ENCODE data around the gene PRG2.

The PRG2 gene

DNA sequence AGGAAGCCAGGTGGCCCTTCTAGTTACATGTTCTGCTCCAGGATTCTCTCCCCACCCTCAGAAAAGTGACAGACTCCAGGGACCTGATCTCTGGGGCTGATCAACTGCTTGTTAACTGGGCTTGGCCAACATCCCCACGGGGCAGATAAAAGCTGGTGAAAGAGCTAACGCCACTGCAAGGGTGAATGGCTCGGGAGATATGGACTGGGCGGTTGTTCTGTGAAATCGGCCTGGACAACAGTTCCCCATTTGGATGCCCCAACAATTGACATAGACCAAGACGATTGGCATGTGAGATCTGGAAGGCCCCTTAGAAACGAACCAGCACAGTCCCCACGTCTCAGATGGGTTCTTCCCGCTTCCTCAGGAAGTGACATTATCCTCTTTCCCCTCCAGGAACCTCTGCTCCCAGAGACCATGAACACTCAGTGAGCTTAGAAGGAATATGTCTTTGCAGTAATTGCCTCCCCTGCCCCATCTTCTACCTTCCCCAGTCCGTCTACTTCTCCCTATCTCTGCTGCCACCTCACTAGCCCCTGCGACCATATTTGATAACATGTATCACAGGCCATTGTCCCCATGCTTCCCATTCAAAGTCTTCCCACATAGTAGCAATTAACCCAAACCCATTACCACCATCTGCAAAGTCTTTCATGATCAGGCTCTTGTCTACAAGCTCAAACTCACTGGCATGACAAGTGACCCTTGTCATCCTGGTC is 5.6 kb upstream of the PRG2 start:
- DNase-seq, result no peak

DNA sequence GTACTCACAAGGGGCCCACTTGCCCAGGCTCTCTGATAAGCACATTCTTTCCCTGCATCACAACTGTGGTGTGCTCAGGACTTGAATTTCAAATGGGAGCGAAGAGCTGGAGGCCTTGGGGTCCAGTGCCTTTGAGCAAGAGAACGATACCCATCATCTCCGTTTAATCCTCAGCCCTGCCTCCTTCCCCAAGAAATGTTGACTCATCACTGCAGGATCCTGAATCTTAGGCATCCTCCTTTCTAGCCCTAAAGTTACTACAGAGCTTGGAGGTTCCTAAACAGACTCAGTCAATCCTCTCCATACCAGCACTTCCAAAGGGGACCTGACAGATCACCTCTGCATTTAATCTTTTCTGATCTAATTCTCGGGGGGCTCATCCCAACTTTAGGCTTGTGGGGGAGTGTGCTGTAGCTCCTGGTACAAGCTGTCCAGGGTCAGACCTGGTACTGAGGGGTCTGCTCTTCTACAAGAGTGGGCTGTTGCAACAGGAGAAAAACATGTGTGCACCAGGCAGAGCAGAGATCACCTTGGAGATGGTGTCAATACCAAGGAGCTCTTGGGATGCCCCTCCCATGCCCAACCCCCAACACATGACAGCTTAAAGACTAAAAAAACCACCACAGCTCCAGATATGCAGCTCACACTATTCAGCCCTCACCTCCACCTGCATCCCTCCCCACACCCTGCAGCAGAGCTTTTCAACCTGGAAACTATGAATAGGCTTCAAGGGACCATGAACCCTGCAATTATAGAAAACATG is 3.9 kb upstream of the PRG2 start:
- no peak for DNase-seq

DNA sequence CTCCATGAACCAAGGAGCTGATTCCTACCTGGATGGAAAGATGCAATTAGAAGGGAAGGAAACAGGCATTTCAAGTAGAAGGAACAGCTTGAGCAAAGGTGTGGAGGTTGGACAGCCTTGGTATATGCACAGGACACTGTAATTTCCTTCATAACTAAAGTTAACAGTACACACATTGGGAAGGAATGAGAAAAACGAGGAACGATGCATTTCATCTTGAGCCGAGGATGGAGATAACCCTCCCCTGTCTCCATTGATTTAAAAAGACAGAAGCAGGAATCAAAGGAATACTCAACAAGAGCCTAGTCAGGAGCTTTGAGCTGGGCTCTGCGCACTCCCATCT is 2.3 kb upstream of the PRG2 start:
- DNase-seq, result no peak

DNA sequence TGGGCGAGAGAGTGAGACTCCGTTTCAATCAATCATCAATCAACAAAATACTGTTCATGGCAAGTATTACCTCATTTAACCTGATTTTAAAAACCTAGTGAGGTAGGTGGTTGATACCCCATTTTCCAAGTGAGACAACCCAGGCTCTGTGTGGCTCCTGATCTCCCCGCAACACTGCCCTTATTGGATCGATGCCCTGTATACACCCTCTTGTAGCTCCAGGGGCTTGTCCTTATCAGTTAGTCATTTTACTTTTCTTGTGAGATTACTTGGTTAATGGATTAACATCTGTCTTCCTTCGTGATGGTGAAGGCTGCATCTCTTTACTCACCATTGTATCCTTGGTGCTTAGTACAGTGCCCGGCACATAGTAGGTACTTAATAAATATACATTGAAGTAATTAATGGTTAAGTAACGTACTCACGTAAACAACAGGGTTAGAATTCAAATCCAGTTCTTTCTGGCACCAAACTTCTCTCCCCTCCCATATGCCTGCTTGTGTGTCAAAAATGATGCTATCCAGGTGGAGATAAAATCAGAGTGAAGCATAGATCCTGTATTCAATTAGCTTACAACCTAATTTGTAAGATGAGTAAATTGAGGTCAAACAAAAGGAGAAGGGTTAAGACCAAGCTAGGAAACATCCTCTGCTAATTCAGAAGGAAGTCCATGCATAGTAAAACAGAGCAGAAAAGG is 1.8 kb upstream of the PRG2 start:
- no peak for DNase-seq

DNA sequence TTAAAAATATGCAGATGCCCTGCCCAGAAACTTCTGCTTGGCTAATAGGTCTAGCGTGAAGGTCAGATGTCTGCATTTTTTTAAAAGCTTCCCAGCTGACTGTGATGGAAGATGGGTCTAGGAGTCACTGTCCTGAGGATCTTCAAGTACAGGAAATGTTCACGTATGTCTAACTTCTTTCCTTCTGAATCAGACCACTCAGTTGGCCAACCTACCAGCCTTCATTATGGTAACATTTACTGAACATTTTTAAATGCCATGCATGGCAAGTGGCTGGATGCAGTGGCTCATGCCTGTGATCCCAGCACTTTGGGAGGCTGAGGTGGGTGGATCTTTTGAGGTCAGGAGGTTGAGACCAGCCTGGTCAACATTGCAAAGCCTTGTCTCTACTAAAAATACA is 1.1 kb upstream of the PRG2 start:
- no peak for DNase-seq

DNA sequence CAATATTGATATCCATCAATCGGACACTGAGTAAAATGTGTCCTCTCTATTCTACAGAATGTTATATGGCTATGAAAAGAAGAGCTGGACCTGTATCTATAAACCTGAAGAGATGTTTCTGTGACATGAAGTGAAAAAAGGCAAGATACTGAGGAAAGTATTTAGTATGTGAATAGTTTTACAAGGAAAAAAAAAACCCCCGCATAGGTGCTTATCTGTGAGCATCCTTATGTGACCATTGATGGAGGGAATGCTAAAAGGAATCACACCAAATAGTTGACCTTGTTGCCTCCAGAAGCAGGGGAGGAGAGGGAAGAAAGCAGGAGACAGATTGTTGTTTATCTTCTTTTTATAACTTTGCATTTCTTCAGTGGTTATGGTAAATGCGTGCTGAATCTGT is 661 bp upstream of the PRG2 start:
- DNase-seq, result no peak

DNA sequence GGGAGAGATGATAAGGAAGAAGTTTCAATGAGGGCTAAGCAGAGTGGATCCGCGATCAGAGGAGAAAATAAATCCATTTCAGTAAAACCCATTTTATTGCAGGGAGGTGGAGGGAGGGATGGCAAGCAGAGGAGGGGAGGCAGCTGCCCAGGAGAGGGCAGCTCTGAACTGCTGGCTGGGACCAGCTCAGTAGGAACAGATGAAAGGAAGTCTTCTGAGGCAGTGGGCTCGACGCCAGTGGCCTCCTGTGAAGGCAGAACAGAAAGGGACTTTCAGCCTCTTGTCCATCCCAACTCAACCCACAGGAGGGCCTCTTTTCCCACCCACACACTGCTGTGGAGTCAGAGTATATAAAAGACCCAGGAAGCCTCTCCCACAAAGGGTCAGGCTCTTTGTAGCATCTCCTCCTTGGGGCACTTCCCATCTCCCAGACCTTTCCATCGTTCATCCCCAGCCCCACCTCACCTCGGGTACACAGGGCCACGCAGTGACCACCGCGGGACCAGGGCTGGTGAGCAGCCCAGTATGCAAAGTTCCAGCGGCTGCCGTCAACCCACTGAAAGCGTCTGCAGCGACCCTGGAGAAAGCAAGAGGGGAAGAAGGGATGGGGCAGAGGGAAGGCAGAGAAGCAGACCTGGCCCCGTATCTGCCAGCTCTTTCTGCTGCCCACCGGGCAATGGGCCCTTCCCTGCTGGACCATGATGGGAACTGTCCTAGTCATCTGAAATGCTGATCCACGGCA is 3.0 kb downstream of the PRG2 start:
- peak in 4 of 14 donors; percentile 3 to 31 (median 12) for DNase-seq

DNA sequence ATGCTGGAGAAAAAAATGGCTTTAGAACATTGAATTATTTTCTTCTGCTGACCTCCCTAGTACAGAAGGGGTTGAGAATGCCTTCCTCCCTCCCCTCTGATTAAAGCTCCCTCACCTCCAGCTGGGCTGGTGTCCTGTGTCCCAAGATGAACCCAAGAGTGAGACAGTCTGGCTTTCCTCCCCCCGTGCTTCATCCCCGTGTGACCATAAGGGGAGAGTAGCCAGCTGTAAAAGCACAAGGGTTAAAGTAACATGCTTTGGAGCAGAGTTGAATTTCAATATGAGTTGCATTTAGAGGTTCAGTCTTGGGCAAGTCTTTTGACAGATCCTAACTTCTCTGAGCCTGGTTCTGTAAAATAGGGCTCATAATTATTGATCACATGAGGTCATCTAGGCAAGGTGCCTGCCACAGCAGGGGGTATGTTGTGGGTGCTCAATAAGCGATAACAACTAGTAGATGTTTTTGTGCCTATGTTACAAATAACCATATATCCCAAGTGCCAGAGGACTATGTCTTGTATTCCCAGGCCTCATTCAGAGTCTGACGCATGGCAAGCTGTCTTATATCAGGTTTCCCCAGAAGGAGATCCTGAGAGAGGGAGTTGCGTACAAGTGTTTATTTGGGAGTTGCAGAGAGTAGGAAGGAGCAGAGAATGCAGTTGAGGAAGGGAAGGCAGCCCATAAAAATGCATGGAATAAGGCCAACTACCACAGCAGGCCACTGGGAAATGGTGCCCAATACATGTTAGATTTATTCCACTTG is 4.1 kb downstream of the PRG2 start:
- DNase-seq, result no peak

DNA sequence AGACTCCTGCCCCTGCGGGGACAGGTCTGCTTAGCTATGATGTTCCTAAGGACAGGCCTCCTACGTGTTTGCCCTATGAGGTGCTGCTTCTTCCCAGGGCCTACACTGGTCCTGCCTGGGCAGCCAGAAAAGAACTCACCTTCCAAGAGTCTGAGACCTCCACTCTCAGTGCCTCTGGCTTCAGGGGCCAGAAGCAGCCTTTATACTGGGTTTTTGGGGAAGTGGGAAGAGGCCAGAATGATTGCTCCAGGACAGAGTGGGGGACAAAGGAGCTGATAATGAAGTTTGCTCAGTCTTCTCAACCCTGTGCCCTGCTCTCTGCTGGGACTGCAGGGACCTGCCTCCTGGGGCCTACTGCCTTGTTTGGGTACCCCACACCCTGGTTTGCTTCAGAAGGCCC is 9.5 kb downstream of the PRG2 start, which contains the start of gene PRG3:
TSS of gene PRG3 (minus strand) at position 176 of the 400 bp plus-strand sequence. CDS start 442 bp downstream, outside the sequence.
- no peak for DNase-seq

DNA sequence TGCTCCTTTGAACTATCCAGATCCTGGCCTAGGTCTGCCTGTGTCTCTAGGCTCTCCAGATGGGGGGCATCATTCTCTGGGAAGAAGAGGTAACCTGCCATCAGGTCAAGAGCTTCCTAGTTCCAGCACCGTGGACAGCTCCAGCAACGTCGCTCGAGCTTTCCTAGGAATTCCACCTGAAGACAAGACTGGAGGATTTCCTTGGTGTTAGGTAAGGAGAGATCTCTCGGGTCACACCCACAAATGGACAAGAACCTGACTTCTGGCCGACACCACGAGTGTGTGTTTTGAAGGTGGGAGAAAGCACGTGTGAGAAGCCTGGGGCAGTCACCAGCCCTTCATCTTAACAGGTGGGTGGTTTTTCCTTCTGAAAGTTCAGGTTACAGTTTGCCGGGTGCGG is 10.7 kb downstream of the PRG2 start:
- no peak for DNase-seq

DNA sequence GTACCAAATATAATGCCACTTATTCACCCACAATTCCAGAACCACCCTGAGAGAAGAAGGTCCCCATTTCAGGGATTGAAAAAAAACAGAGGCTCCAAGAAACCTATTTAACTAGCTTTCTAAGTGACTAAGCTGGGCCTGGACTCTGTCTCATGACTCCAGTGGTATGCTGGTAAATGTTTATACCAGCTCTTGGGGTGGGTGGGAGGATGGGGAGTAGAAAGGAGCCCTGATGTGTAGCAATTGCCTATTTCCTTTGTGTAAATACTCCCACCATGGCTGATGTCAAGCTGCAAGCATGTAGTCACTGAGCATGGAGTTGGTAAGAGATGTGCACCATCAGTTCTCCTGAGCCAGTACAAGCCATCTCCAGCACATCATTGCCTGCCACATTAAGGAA is 12.3 kb downstream of the PRG2 start:
- DNase-seq, result no peak

DNA sequence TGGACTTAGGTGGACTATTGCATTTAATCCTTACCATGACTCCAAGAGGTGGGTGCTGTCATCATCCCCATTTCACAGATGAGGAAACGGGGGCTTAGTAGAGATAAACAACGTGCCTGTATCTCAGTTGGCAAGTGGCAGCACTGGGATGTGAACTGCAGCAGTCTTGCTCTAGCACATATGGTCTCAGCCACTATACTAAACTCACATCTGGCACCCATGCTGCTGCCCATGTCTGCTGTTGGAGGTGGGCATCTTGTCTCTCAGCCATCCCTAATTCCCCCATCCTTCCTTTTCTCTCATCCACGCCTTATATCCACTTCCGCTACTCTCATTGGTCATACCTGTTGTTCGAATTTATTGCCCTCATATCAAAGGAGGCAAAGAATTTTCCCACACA is 13.3 kb downstream of the PRG2 start:
- DNase-seq, result no peak

DNA sequence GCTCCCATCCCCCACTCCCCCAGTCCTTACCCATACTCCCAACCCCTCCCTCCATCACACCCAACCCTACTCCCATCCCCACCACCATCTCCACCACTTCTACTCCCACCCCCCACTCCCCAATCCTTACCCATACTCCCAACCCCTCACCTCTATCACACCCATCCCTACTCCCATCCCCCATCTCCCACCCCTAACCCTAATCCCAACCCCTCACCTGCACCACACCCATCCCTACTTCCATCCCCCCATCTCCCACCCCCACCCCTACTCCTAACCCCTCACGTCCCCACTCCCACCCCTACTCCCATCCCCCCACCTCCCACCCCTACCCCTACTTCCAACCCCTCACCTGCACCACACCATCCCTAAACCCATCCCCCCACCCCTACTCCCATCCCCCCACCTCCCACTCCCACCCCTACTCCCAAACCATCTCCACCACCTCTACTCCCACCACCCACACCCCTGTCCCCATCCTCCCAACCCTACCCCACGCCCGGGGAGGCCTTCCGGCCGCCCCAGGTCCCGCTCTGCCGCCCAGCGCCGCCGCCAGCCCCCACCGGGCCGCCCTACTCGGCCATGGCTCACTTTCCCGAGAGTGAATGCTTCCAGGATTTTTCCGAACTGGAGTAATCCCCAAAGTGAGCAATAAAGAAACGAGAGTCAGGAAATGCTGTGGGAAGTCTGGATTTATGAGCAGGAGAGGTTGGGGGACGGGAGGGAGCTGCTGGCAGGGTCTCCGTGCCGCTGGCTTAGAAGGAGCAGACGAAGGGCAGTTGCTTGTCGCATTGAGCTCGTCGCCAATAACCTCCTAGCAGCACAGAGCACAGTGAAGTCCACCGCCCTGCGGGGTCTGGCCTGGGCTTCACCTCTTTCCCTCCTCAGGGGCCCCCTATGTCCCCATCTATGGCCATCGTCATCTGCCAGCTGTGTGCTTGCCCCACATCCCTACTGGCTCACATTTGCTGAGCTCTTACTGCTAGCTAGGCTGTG is 14.1 kb downstream of the PRG2 start:
- DNase-seq, result no peak

DNA sequence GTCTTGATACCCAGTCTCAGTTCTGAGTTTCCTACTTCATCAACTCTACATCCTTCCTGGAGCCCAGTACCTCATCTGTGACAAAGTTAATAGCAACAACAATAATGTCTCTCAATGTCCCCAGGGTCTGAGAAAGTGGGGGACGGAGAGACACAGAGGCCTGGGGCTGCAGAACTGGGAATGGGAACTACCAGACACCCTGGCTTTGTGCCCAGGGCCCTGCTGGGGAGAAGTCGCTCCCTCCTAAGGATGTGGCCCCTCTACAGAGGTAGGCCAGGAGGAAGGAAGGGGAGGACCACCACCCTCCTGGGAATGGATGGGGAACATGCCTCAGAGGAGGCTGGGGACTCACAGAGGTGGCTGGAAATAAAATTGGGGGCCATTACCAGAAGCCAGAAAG is 15.0 kb downstream of the PRG2 start:
- DNase-seq, result no peak

DNA sequence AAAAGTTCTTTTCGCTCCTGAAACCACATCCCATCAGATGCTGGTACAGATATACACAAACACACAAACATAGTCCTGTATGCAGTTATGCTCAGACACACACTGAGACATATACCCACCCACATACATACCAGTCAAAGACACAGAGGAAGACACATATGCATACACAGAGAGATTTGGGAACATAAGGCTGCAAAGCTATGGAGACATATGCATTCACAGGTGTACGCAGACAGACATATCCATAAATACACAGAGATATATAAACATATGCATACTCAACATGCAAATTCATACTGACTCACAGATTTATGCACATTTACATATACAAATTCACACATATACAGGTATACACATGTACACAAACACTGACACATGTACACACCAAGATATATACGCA is 15.5 kb downstream of the PRG2 start:
- DNase-seq, result no peak

DNA sequence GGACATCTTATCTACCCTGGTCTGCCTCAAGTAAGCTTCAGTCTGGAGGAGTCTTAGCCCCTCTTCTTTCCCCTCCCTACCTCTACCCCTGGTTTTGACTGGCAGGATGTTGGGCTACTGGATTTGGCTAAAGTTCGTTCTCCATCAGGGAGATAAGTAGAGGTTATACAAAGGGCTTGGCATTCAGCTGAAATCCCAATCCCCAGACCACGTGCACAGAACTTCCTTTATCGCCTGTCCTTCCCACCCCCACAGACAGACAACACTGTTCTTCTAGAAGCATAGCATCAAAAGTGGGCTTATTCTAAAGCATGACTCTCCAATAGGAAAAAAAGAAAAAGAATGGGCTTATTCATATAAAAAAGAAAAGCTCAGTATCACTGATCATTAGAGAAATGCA is 17.3 kb downstream of the PRG2 start:
- DNase-seq, result no peak

DNA sequence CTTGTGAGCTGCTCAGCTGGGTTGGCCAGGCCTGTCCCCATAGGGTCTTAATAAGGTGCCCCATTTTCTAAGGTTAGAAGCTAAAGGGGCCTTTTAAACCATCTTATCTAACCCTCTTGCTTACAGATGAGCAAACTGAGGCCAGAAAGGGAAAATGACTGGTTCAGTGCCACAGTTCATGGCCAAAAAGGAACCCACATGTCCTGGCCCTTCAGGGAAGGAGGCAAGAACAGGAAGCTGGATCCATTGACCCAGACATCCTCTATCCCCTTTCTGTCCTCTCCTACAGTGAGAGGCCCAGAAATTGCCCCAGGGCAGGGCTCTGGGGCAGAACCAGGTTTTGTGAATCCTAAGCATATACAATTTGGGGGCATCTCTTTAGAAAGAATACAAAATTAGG is 19.5 kb downstream of the PRG2 start:
- DNase-seq, result no peak

DNA sequence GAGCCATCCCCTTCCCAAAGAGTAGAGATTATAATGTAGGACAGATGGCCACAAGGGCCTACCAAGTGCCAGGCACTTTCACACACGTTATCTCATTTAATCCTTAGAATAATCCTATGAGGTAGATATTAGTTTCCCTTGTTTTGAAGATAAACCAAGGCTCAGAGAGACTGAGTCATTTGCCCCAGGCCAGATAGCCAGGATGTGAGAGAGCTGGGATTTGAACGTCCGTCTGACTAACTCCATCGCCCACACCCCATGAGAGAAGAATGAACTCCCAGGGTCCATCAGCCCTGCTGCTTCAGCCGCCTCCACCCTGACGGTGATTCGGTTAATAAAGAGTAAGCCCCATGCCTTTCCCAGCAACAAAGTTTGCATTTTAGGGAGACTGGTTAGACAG is 20.2 kb downstream of the PRG2 start:
- no peak for DNase-seq

DNA sequence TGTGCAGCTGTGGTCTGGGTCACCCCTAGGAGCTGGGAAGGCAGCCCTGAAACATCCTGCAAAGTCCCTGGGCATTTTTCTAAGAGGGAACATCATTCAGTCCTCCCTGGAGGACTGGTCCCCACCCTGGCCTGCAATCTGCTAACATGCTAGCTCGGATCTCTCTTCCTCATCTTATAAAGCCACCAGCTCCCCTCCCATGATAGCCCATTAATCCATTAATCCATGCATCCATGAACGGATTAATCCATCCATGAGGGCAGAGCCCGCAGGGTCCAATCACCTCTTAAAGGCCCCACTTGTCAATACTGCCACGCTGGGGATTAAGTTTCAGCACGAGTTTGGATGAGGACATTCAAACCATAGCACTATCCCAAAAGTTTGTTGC is 21.6 kb downstream of the PRG2 start:
- no peak for DNase-seq

DNA sequence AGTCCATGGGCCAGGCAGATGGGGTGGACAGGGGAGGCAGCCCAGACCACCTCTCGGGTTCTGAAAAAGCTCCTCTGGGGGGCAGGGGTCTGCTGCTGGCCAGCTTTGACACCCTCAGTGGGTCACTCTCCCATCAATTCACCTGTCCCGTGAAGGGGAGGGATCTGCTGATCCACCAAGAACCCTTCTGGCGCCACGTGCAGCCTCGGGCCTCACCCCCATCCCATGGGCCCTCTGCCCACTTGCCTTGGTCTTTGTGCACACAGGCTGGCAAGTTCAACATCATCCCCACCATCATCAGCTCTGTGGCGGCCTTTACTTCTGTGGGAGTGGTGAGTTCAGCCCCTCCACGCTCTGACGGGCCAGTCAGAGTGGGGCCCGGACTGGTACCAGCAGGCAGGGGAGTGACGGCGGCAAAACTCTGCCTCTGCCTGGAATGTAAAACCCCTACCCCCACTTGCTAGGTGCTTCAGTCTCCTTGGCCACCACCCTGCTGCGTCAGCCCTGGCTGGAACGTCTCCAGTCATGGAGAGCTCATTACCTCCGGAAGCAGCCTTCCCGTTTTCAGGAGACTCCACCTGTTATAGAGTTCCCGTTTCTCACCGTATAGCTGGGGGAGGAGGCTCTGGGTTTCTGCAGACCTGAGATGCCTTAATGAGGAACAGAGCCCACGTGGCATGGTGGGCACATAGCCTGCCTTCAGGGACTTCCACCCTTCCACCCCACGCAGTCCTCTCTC is 22.2 kb downstream of the PRG2 start:
- DNase-seq, result no peak
